ENCODE results near the gene PSG3. TPM values are rescaled to one million over a fixed set of nuclear protein-coding genes. Genes with fewer than 3 reads are reported as not detected.
"Not testable (repeated sequence)": the region's sequence is repeated elsewhere in the genome, so short reads cannot be mapped to it uniquely, and the experiment has no call there.

Gene PSG3
- total RNA-seq, 1 experiment from 2014 or later, result not detected

DNA sequence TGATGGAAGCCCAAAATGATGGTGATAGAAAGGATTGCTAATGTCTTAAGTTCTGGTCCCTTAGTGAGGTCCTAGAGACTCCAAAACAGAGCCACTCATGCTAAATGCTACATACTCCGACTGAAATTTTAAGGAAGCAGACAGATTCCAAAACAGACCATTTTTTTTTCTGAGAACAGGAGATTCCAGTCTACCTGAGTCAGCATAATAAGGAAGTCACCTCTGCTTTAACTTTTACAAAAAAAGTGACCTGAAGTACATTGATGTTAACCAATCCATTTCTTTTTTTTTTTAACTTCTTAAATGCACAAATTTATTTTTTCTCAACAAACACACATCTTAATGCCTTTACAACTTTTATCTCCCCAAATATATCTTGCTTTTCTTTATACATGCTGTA lies 65.7 kb downstream of the PSG3 start:
- not testable (repeated sequence) for H3K36me3 ChIP-seq (ENCODE audit: insufficient read depth, low read length); H3K79me2 ChIP-seq (ENCODE audit: low read length); H3K9me2 ChIP-seq (replicated peaks; ENCODE audit: insufficient read depth, low read length); H3K4me2 ChIP-seq (ENCODE audit: low read depth, low read length, poor library complexity, severe bottlenecking); H2AFZ ChIP-seq (ENCODE audit: low read length); H3K27ac ChIP-seq (ENCODE audit: low read length); DNase-seq; H3K27me3 ChIP-seq (ENCODE audit: low read length); H3K4me1 ChIP-seq (ENCODE audit: low read length); H3K9ac ChIP-seq (ENCODE audit: low read length); H4K20me1 ChIP-seq (ENCODE audit: insufficient read depth, low read depth, low read length); H3K9me3 ChIP-seq (ENCODE audit: low read length); H3K4me3 ChIP-seq (ENCODE audit: low read length)

Other genes with a start within 250 kb of the PSG3 start
- 0.56 and 3.5 TPM in 2 replicates for gene CEACAM1, start 212.0 kb downstream of the PSG3 start, total RNA-seq (2014; rRNA removed; shearing (Covaris generic); ENCODE audit: low replicate concordance)
- gene CEACAM8, start 145.6 kb downstream of the PSG3 start, total RNA-seq (2014; rRNA removed; shearing (Covaris generic); ENCODE audit: low replicate concordance), result not detected in 2 replicates
- gene PSG8, start 25.2 kb upstream of the PSG3 start, total RNA-seq (2014; rRNA removed; shearing (Covaris generic); ENCODE audit: low replicate concordance), result not detected in 2 replicates
- gene PSG1, start 139.2 kb upstream of the PSG3 start, total RNA-seq (2014; rRNA removed; shearing (Covaris generic); ENCODE audit: low replicate concordance), result not detected in 2 replicates
- gene PSG6, start 177.4 kb upstream of the PSG3 start, total RNA-seq (2014; rRNA removed; shearing (Covaris generic); ENCODE audit: low replicate concordance), result not detected in 2 replicates
- gene PSG7, start 196.7 kb upstream of the PSG3 start, total RNA-seq (2014; rRNA removed; shearing (Covaris generic); ENCODE audit: low replicate concordance), result not detected in 2 replicates

All from Karpas-422 (cell line).